CD1c-positive myeloid dendritic cell (primary cell): ENCODE data around the gene C1orf74.
"Not testable (repeated sequence)": the region's sequence is repeated elsewhere in the genome, so short reads cannot be mapped to it uniquely, and the experiment has no call there.

Experiments
- DNase-seq: peaks from one replicate; pipeline ENCODE4 v3.0.0-alpha.2; 2016; ENCODE audit errors: extremely low spot score

C1orf74 gene

GRCh38 chr1:209805875-209806760, 21.8 kb upstream of the C1orf74 start, which contains the start of gene IRF6:
Gene IRF6 (minus strand): TSS chr1:209806142. CDS start chr1:209801413, 4,729 bp downstream.
- peak; percentile 68 for DNase-seq

- no peak for DNase-seq
Observed at GRCh38 chr1:209805341-209805781, 21.0 kb upstream of the C1orf74 start.

- no peak for DNase-seq
Observed at GRCh38 chr1:209803568-209803967, 19.2 kb upstream of the C1orf74 start.

- no peak for DNase-seq
Observed at GRCh38 chr1:209802780-209803152, 18.4 kb upstream of the C1orf74 start.

GRCh38 chr1:209802117-209802779, 17.9 kb upstream of the C1orf74 start:
- no peak for DNase-seq

- no peak for DNase-seq
Observed at GRCh38 chr1:209800984-209801834, 16.9 kb upstream of the C1orf74 start.

- DNase-seq: peak; percentile 28
Observed at GRCh38 chr1:209797978-209798639, 13.8 kb upstream of the C1orf74 start.

GRCh38 chr1:209793711-209794110, 9.4 kb upstream of the C1orf74 start:
- DNase-seq: not testable (repeated sequence)

GRCh38 chr1:209791920-209792319, 7.6 kb upstream of the C1orf74 start:
- DNase-seq: no peak

- DNase-seq: no peak
Observed at GRCh38 chr1:209790286-209791193, 6.2 kb upstream of the C1orf74 start.

GRCh38 chr1:209789245-209789644, 4.9 kb upstream of the C1orf74 start:
- no peak for DNase-seq

GRCh38 chr1:209787551-209787950, 3.2 kb upstream of the C1orf74 start:
- DNase-seq: peak; percentile 16

- DNase-seq: no peak
Observed at GRCh38 chr1:209786146-209786545, 1.8 kb upstream of the C1orf74 start.

- DNase-seq: no peak
Observed at GRCh38 chr1:209785592-209785991, 1.2 kb upstream of the C1orf74 start.

- DNase-seq: no peak
Observed at GRCh38 chr1:209783386-209783785, 973 bp downstream of the C1orf74 start.

GRCh38 chr1:209780268-209780667, 4.1 kb downstream of the C1orf74 start:
- no peak for DNase-seq

GRCh38 chr1:209778102-209778501, 6.3 kb downstream of the C1orf74 start:
- DNase-seq: no peak

- no peak for DNase-seq
Observed at GRCh38 chr1:209777587-209777986, 6.8 kb downstream of the C1orf74 start.

GRCh38 chr1:209775678-209776077, 8.7 kb downstream of the C1orf74 start:
- no peak for DNase-seq

GRCh38 chr1:209774592-209774991, 9.8 kb downstream of the C1orf74 start:
- DNase-seq: peak; percentile 50
